GM12892 (cell line): ENCODE results near the gene CENPP.

Experiments used
- DNase-seq: peaks from one replicate; pipeline ENCODE4 v3.0.0; 2011; ENCODE audit not compliant: insufficient read length
- FAIRE-seq: peaks from 2 replicates; lab custom pipeline; 2011; peaks lifted over from hg19 to GRCh38; lab: Jason Lieb, UNC
- POLR2A ChIP-seq: IDR thresholded peaks from 2 replicates; pipeline ENCODE4 v1.6.1; 2011; ENCODE audit warnings: low read depth, low read length, control low read depth
- POLR2AphosphoS5 ChIP-seq: IDR thresholded peaks from 2 replicates; pipeline ENCODE4 v1.6.1; 2011; ENCODE audit warnings: low read depth, low read length, control low read depth
- TAF1 ChIP-seq: IDR thresholded peaks from 2 replicates; pipeline ENCODE4 v1.6.1; 2011; ENCODE audit warnings: low read depth, mild to moderate bottlenecking, control low read depth, low read length, borderline replicate concordance

CENPP gene

DNA sequence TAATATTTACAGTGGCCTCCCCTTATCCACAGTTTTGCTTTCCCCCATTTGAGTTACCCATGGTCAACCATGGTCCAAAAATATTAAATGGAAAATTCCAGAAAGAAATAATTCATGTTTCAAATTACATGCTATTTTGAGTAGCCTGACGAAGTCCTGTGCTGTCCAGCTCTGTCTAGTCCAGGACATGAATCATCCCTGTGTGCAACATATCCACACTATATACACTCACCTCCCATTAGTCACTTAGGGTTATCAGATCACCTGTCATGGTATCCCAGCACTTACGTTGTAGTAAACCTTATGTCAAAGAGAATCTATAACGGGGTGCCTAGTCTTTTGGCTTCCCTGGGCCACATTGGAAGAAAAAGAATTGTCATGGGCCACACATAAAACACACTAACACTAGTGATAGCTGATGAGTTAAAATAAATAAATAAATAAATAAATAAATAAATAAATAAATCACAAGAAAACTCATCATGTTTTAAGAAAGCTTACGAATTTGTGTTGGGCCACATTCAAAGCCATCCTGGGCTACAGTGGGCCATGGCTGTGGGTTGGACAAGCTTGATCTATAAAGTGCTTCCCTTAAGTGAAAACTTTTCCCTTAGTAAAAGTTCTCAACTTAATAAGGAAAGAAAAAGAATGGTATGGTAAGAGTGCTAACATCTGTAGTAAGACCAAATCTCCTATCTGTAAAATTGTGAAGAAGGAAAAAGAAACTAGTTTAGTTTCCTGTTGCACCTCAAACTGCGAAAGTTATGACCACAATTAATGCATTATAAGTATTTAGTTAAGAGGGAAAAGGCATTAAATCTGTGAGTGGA is 114.4 kb downstream of the CENPP start:
- FAIRE-seq (no peak), DNase-seq (no peak)
- TF ChIP-seq TAF1 (no peak), POLR2A (no peak), POLR2AphosphoS5 (no peak)

DNA sequence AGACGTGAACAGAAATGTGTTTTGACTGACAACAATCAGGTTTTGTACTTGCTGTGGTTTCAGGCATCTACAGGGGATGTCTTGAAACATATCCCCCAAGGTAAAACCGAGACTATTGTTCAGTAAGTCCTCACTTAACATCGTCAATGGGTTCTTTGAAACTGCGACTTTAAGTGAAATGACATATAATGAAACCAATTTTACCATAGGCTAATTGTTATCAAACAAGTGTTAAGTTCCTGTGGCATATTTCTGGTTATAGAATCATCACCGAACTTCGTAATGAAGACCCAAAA is 114.9 kb downstream of the CENPP start:
- no peak for FAIRE-seq
- no peak for TF ChIP-seq POLR2A
- no peak for TF ChIP-seq TAF1
- TF ChIP-seq POLR2AphosphoS5: no peak
- DNase-seq: no peak

DNA sequence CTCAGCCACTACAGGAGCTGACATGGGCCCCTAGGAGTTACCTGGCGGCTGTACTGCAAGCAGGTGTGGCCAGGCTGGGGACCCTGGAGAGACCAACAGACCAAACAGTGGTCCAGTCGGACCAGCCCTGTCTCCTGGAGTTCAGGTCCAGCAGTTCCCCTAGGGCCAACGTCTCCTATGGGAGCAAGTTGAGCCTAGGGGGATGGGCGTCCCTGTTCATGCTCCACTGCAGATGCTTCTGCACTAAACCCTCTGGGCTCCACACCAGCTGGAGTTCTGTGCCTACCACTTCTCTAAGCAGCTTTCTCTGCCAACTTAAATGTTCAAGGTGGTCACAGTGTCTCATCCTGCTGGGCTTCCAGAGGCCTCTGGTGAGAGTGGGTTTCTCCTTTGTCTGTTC is 119.1 kb downstream of the CENPP start:
- no peak for FAIRE-seq
- TF ChIP-seq TAF1 (no peak), POLR2AphosphoS5 (no peak), POLR2A (no peak)
- no peak for DNase-seq

DNA sequence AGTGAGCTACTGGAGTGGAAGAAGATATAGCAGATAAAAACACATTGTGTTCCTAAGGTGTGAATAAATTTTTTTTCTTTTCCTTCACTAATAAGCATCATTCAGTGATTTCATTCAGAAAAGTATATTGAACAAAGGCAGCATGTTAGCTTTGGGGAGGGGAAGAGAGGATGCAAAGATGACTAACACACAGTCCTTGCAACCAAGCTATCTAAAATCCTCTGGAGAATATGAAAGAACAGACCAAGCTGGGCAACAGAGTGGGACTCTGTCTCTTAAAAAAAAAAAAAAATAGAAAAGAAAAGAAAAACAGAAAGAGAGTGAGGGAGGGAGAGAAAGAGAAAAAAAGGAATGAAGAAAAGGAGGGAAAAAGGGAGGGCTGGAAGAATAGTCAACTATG is 120.8 kb downstream of the CENPP start:
- DNase-seq (no peak), FAIRE-seq (no peak)
- no peak for TF ChIP-seq POLR2AphosphoS5
- no peak for TF ChIP-seq POLR2A
- TF ChIP-seq TAF1: no peak

DNA sequence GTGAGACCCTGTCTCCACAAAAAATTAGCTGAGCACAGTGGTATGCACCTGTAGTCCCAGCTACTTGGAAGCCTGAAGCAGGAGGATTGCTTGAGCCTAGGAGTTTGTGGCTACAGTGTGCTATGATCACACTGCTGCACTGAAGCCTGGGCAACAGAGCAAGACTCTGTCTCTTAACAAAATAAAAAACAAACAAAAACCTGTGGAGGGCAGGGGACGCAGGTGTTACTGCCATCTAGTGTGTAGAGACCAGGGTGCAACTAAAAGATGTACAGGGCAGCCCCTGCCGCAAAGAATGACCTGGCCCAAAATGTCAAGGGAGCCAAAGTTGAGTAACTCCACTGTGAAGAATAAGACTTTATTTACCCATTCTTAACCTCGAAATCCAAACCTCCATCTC is 129.5 kb downstream of the CENPP start:
- TF ChIP-seq TAF1 (no peak), POLR2AphosphoS5 (no peak), POLR2A (no peak)
- no peak for DNase-seq
- no peak for FAIRE-seq

DNA sequence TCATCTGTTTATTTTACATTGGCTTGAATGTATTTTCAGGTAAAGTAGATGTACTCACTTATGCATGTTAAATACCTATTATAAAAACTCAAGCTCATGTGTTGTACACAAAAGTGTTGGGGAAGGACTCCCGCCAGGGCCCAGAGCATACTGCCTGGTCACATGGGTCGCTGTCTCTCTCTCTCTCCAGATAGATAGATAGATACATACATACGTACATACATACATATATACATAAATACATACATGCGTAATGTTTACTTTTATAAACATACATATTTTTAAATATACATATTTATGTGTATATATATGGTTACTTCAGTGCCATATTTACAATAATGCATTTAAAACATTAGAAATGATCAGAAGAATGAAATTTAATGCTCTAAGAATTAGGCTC is 131.8 kb downstream of the CENPP start:
- FAIRE-seq: no peak
- TF ChIP-seq POLR2AphosphoS5 (no peak), TAF1 (no peak), POLR2A (no peak)
- DNase-seq: no peak

GRCh38 chr9:92463387-92463786 is 137.6 kb downstream of the CENPP start:
- DNase-seq: no peak
- TF ChIP-seq POLR2A (no peak), POLR2AphosphoS5 (no peak), TAF1 (no peak)
- FAIRE-seq: no peak

- FAIRE-seq: no peak
- no peak for DNase-seq
- TF ChIP-seq POLR2A: no peak
- no peak for TF ChIP-seq POLR2AphosphoS5
- TF ChIP-seq TAF1: no peak
These were observed 138.2 kb downstream of the CENPP start for GRCh38 chr9:92463984-92464383.

GRCh38 chr9:92467041-92467440 is 141.3 kb downstream of the CENPP start:
- no peak for DNase-seq

DNA sequence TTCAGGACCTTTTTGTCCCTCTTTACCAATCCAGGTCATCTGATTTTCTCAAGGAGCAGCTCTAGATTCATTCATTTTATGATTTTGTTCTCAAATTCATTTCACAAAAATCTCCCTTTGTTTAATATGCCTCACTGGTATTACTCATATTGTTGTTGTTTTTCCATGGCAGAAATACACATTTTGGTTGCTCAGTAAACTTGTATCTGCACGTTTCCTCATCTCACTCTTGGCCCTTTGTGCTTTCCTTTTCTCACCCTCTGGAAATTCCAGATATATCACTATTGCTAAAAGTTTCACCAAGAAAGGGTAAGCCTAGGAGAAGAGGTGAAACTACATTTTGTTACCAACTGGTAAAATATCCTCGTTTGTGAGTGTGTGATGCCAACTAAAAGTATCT is 141.8 kb downstream of the CENPP start:
- no peak for TF ChIP-seq POLR2AphosphoS5
- no peak for TF ChIP-seq TAF1
- no peak for TF ChIP-seq POLR2A
- FAIRE-seq: no peak
- DNase-seq: no peak

More at GRCh38 chr9:92467041-92467440, 141.3 kb downstream of the CENPP start:
- no peak for FAIRE-seq
- no peak for TF ChIP-seq TAF1
- no peak for TF ChIP-seq POLR2AphosphoS5

DNA sequence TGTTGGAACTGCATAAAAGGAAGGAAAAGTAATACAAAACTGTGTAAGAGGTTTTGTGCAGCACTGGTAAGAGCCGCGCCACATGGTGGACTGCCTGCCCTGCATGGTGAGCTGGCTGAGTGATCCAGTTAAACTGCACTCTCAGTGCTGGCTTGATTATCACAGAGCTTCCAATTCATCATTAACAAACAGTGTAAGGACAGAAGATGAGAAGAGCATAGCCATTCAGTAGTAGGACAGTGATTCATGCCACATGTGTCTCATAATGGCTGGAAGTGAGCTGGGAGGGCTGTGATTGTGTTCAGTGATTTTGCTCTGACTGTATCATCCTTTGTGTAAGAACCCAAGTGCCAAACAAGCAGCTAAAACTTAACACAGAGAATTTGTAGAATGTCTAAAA is 142.5 kb downstream of the CENPP start:
- FAIRE-seq (no peak), DNase-seq (no peak)
- TF ChIP-seq POLR2AphosphoS5: no peak
- no peak for TF ChIP-seq POLR2A
- TF ChIP-seq TAF1: no peak

GRCh38 chr9:92474587-92474986 is 148.8 kb downstream of the CENPP start:
- no peak for FAIRE-seq
- DNase-seq: no peak
- no peak for TF ChIP-seq POLR2A
- TF ChIP-seq TAF1: no peak
- TF ChIP-seq POLR2AphosphoS5: no peak

DNA sequence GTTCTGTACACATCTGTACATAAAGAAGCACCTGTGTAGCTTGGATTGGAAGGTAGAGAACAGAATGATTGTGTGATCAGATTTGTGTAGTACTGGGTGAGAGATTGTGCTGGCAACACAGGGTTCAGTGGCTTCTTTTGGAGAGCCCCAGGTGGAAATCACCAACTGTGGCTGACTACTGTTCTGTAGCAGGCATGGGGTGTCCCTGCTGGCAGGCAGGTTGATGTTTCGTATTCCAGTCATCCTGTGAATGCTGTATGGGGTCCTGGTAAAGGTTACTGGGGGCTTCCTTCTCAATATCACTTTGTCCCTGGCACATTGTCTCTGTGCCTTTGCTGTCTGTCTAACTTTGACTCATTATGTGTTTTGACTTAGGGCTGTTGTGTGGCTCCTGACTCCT is 151.2 kb downstream of the CENPP start:
- peak; percentile 21 for FAIRE-seq
- DNase-seq: no peak
- TF ChIP-seq TAF1 (no peak), POLR2AphosphoS5 (no peak), POLR2A (no peak)
